GM21528 (cell line): ENCODE data around the gene MAP3K15.

Experiments used
- ATAC-seq: cut with Tn5 transposase; IDR thresholded peaks from one replicate; pipeline ENCODE4 v1.9.1; 2021; ENCODE audit warnings: mild to moderate bottlenecking, moderate library complexity; ENCODE audit not compliant: unreplicated experiment, low FRiP score

Gene MAP3K15, protein sequence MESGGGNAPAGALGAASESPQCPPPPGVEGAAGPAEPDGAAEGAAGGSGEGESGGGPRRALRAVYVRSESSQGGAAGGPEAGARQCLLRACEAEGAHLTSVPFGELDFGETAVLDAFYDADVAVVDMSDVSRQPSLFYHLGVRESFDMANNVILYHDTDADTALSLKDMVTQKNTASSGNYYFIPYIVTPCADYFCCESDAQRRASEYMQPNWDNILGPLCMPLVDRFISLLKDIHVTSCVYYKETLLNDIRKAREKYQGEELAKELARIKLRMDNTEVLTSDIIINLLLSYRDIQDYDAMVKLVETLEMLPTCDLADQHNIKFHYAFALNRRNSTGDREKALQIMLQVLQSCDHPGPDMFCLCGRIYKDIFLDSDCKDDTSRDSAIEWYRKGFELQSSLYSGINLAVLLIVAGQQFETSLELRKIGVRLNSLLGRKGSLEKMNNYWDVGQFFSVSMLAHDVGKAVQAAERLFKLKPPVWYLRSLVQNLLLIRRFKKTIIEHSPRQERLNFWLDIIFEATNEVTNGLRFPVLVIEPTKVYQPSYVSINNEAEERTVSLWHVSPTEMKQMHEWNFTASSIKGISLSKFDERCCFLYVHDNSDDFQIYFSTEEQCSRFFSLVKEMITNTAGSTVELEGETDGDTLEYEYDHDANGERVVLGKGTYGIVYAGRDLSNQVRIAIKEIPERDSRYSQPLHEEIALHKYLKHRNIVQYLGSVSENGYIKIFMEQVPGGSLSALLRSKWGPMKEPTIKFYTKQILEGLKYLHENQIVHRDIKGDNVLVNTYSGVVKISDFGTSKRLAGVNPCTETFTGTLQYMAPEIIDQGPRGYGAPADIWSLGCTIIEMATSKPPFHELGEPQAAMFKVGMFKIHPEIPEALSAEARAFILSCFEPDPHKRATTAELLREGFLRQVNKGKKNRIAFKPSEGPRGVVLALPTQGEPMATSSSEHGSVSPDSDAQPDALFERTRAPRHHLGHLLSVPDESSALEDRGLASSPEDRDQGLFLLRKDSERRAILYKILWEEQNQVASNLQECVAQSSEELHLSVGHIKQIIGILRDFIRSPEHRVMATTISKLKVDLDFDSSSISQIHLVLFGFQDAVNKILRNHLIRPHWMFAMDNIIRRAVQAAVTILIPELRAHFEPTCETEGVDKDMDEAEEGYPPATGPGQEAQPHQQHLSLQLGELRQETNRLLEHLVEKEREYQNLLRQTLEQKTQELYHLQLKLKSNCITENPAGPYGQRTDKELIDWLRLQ (N-terminal part only)

DNA sequence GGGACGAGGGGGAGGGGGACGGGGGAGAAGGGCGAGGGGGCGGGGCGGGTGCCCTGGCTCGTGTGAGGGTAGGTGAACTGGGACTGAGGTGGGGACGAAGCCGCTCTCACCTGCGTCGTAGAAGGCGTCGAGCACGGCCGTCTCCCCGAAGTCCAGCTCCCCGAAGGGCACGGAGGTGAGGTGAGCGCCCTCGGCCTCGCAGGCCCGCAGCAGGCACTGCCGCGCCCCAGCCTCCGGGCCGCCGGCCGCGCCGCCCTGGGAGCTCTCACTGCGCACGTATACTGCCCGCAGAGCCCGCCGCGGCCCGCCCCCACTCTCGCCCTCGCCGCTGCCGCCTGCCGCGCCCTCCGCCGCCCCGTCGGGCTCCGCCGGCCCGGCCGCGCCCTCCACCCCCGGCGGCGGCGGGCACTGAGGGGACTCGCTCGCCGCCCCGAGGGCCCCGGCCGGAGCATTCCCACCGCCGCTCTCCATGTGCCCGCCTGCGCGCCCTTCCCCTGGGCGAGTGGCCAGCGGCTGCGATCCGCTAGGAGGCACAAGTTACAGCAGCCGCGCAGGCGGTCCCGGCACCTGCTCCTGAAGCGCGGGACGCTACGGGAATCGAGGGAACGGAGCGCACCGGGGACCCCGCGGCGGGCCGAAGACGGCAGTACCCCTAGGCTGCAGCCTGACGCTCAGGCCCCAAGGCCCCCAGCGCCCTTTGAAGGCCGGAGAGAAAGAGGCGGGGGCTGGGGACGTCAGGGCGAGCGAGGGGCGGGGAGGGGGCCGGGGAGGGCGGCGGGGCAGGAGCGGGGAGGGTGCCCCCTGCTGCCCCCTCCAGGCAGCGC lies at the start of gene MAP3K15:
Gene MAP3K15 (minus strand): TSS at position 718 of the 824 bp plus-strand sequence. CDS start 247 bp downstream, at position 471.
- ATAC-seq = no peak

DNA sequence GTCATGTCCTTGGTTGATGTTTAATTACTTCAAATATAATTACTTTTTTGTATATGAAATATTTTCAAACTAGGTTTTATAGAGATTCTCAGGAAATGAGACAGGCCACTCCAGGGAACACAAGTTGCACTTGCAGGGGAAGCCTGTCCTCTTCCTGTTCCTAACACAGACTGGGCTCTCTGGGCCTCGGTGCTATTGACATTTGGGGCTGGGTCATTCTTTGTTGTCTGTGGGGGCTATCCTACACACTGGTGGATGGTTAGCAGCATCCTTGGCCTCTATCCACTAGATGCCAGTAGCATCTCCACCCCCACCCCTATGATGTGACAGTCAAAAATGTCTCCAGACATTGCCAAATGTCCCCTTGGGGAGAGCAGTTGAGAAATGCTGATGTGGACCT lies 49.3 kb upstream of the MAP3K15 start:
- ATAC-seq = no peak

DNA sequence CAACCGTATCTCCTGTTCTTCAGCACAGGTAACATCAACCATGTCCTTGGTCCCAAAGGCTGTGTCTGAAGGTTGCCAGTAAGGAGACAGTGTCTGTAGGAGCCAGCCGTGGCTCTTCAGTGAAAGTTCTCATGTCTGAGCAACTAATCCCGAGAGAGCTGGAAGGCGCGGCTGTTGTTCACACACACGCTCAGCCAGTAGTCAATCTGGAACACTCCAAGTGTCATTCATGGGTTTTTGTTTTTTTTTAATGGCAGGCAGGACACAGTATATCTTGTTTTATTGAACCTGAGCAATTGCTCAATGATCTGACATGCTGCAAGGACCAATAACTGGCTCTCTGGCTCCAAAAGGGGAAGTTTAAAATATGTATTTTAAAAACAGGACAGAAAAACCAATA lies 48.4 kb upstream of the MAP3K15 start:
- no peak for ATAC-seq

DNA sequence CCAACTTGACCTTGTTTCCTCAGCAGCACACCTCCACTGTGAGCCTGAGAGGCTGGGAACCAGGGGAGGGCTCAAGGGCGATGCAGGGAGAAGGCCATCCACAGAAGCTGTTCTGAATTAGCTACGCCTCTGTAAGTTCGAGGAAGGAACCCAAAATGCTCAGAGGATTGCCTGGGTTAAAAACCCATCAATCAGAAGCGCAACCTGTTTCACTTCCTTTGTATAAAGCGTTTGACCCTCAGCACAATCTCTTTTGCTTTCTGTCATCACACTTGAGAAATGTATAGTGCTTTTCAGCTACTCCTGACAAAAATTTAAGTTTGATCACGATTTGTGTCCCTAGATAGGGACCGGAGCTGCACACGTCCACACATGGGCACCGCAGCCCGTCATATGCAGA lies 48.0 kb upstream of the MAP3K15 start:
- ATAC-seq = no peak

DNA sequence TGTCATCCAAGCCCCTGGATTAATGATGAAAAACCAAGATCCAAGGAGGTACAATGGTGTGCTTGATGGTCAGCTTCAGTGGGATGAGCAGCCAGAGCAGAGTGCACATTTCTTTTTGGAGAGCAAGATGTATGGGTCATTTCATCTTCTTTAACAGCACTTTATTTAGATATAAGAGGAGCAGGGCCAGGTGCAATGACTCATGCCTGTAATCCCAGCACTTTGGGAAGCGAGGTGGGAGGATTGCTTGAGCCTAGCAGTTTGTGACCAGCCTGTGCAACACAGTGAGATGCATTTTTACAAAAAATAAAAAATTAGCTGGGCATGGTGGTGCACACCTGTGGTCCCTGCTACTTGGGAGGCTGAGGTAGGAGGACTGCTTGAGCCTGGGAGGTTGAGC lies 45.3 kb upstream of the MAP3K15 start:
- ATAC-seq = no peak

DNA sequence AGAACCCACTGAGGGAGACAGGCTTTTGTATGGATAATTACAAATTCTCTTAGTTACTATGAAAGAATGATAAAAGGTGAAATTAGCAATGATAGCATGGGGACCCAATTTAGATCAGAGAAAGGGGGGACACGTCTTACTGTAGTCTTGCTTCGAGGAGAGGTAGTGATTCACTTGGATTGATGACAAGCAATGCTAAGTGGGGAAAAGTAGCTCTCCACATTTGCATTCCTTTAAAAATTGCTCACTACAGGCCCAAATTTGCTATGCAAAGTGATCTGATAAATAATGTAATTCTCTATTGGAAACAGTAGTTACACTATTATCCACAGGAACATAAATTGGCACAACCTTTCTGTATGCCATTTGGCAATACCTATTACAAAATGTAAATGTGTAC lies 42.5 kb upstream of the MAP3K15 start:
- no peak for ATAC-seq

DNA sequence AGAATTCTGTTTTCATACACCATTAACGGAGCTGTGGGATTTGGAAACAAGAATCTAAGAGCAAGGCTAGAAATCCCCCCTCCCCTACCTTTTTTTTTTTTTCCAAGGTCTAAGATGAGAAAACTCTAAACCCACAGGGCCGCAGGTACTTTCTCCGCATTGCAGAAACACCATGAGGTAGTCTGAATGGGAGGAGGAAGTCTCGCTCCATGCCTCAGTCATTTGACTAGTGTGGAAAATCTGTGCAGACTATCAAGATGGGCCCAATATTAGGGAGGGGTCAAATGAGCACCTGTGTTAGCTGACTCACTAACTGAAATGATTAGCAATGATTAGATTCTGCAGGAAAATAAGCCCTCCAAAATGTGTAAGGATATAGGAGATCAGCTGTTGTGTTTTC lies 40.9 kb upstream of the MAP3K15 start:
- ATAC-seq = no peak

DNA sequence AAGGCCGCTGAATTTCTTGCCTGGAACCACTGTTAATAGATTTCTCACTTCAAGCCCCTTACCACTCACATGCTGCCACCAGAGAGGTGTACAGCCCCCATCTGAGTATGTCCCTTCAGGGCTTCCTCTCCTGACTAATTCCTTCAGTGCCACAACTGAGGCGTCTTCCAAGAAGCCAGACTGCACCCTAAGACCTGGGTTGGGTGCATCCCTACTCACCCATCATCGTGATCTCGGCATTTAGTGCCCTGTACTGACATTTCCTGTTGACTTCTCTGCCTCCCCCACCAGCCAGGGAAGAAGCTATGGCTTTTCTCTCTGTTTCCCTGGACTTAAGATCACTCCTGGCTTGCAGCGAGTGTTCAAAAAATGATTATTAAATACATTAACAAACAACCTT lies 40.4 kb upstream of the MAP3K15 start:
- ATAC-seq = no peak

DNA sequence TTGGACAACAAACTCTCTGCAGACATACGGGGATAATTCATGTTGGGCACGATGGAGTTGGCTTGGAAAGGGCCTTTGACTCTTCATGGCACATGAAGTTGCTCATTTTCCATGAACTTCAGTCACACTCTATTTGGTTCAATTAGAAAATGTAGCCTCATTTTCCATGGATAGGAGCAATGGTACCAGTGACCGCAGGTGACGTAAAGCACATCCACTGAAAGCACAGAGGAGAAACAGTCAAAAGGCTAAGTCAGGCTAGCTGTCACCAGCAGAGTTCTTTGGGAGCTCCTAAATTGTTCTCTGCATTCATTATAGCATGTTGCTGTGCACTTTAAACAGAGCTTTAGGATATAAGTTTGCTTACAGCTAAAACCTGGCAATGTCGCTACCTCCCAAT lies 39.9 kb upstream of the MAP3K15 start:
- no peak for ATAC-seq

DNA sequence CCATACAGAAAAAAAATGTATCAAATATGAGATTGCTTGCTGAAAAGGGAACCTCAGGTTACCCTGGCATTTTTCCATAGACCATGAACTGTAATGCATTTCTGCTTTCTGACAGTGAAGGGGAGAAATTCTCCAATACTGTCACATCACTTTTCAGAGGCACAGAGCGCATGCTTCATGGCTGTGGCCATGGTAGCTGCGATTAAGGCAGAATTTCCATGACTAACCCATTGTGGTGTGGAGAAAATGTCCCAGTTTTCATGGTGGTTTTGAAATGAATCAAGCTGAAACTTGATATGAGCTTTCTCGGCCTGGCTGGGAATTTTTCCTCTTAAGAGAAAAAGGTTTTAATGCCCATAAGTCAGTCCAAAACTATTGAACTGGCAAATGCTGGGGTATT lies 39.5 kb upstream of the MAP3K15 start:
- no peak for ATAC-seq

DNA sequence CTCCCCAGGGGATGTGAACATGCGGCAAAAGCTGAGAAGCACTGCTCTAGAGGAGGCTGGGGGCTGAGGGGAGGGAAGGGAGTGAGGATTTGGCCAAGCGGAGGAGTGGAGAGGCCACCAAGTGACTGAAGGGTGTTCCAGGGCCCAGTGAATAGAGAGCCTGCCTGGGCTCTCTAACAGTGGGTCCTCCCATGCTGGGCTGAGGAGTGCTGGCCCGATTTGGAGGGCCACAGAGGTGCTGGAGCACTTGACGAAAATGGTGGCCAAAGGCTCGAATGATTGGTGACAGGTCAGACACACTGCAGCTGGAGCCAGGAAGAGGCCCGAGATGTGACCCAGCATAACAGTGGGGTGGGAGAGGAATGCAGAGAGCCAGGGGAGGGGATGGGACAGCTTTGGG lies 37.5 kb upstream of the MAP3K15 start:
- ATAC-seq = no peak

DNA sequence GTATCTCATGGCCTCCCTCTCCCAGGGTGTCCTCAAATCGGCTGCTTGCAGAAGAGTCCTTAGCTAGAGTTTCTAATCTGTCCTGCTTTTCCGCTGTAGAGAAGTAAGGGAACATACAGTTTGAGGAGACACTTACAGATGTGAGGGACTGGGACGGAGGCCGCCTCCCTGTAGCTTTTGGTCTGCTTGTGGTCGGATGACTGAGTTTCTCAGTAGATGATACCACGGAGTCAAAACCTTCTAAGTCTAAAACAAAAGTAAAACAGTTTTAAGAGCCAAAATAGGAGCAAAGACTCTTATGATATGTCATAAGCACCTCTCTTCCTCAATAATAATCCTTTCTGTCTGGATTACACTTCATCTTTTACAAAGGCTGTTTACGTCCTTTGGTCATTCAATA lies 34.5 kb upstream of the MAP3K15 start:
- ATAC-seq = no peak

DNA sequence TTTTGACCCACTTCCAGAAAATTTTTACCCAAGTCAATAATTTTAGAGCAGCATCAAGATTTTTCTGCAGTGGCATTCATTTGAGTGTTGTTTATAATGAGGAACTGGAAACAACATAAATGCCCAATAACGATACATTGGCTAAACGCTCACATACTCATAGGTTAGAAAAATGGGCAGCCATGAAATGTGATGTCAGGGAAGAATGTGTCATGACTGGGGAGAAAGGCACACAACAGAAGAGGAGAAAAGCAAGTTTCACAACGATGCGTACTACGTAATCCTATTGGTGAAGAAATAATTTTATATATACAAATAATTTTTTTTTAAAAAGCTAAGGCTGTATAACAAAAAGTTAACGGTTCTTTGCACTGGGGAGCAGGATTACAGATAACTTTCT lies 33.6 kb upstream of the MAP3K15 start:
- no peak for ATAC-seq

DNA sequence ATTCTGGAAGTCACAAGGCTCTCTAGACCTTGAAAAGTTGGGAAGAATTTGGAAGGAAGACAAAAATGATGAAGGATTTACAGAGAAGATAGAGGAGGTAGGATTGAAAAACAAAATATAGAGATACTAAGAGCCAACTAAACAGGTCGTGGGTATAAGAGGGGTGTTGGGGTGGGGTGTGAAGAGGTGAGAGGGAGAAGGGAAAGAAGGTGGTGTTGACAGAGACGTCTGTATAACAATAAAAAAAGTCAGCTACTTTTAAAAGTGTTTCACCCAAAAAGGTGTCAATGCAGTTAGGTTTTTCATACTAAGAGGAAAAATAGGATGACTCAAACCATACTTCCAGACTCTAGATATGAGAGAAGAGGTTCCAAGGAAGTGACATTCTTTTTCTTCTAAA lies 33.0 kb upstream of the MAP3K15 start:
- ATAC-seq = no peak

DNA sequence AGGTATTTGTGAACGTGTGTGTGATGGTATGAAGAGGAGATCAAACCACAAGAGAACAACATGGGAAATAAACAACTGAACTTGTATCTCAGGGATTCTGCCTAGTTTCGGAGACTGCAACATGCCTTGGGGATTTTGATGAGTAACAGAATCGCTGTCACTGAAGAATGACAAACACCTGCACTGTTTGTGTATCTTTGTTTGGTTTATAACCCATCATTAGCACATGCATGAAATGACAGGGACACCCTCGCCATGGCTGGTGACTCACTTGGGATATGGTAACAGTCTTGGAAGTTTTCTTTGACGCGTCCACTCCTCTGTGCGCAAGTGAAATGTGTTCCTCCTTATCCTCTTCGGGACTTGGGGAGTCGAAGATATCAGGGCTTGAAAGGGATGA lies 30.3 kb upstream of the MAP3K15 start:
- ATAC-seq = no peak

DNA sequence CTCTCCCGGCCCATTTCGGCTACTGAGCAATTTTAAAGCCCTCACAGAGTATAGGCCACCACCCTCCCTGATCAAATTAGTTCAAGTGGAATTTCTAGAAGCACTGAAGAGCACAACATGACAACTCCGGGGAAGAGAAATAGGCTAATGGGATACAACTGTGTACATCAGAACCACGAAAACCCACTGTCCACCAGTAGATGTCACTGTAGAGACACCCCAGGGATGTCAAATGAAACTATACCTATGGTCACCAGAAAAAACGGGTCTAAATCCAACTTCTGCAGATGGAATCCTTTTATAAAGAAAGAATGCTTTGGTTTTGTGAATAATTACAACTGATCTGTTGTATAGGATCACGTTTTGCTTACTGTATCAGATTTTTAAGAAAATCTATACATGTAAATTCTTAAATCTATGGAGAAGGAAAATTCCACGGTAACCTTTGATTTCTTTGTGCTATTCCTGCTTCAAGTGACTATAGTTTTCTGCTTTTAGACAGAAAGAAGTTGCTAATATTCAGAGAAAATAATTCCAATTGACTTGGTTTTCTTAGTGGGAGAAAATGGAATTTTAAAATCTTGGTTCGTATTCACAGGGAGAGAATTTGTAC lies 29.5 kb upstream of the MAP3K15 start:
- ATAC-seq = no peak

DNA sequence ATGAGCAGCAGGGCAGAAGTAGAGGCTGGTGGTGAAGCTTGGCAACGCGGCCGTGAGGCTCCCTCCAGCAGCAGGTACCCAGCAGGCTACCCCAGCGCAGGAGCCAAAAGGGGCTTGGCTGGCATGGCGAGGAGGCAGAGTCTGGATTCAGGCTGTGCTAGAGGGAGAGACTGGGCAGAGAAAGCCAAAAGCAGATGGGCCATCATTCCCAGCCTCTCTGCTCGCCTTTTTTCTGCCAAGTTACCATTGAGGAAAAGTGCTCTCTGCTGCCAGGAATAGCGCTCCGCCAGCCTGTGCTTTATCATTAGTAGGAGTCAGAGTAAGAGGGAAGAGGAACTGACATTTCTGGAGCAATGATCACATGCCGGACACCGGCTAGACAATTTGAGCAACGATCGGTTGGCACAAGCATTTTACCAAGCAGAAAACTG lies 28.7 kb upstream of the MAP3K15 start:
- ATAC-seq = no peak

DNA sequence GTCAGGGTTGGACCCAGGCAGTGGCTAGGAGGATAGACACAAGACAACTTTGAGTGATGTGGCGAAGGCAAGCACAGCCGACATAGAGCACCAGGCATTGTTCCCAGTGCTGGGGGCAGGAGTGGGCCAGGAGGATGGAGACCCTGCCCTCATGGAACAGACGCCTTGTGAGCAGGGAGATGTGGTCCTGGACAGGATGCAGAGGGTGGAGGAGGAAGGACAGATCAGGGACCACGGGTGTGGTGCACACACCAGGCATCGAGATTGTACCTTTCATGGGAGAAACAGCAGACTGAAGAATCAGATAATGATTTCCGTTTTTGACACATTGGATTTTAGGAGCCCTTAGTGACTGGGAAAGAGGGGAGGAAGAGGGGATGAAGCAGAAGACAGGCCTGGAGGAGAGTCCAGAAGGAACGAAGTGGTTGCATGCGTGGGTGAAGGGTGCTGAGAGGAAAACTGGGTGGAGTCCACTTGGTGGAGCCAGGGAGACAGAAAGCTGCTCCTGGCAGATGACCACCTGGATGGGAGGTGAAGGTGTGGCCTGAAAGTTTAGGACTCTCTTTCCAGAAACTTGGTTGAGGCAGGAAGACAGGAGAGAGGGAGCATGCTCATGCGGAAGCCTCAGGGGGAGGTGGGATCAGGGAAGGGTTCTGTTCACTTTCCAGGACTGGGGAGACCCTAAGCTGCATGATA lies 27.9 kb upstream of the MAP3K15 start:
- ATAC-seq = no peak

DNA sequence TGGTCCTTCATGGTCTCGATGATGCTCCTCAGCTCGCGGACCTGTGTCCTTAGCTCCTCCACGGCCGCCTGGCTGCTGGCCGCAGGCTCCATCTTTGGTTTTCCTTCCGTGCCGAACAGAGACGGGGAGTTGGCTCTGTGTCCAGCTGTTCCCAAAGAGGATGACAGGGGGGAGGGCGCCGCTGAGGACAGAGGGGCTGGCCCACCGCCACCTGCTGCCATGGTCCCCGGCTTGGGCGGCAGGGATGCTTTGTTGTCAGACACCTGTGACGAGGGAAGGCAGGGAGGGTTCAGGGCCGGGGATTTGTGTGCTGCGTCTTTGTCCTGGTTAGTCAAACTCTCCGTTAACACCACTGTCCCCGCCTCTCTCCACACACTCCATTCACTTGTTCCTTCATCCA lies 26.6 kb upstream of the MAP3K15 start:
- ATAC-seq = no peak
